ENCODE measurements around the gene FAR1.
"Not testable (repeated sequence)": the region's sequence is repeated elsewhere in the genome, so short reads cannot be mapped to it uniquely, and the experiment has no call there.

The FAR1 gene, protein sequence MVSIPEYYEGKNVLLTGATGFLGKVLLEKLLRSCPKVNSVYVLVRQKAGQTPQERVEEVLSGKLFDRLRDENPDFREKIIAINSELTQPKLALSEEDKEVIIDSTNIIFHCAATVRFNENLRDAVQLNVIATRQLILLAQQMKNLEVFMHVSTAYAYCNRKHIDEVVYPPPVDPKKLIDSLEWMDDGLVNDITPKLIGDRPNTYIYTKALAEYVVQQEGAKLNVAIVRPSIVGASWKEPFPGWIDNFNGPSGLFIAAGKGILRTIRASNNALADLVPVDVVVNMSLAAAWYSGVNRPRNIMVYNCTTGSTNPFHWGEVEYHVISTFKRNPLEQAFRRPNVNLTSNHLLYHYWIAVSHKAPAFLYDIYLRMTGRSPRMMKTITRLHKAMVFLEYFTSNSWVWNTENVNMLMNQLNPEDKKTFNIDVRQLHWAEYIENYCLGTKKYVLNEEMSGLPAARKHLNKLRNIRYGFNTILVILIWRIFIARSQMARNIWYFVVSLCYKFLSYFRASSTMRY

DNA sequence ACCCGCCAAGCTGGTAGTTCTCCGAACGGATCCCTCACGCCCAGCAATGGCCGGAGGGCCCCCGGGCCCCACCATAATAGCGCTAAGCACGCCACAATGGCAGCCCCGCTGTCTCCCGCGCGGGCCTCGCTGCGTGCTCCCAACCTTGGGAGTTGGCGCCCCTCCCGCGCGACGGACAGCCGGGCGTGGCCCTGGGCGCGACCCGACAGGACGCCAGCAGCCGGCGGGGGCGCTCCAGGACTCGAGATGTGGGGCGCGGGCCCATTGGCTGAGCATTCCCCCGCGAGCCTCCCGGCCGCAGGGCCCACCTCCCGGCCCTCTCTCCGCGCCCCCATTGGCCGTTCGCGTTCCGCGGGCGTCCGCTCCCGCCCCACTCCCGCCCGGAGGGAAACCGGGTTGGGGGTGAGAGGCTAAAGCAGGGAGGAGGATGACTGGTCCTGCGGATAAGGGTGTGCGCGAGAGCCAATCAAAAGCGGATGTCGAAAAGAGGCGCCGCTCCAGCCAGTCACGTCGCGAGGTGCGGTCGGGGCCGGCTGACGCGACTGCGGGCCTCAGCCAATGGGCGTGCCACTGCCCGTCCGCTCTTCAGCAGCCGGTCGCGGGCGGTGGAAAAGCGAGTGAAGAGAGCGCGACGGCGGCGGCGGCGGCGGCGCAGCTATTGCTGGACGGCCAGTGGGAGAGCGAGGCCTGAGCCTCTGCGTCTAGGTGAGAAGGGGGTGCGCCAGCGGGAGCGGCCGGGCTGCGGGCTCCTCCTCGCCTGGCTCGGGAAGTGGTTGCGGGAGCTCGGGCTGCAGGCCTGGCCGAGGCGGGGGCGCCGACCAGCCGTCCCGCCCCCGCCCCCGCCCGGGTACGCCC lies at the start of gene FAR1:
FAR1 (plus strand) TSS at position 567 of the 855 bp plus-strand sequence. CDS start 26,098 bp downstream, outside the sequence.
- peak; percentile 97 for DNase-seq (ENCODE audit: low spot score)
- Mint-ChIP-seq H3K36me3 (ENCODE audit: low read depth) (peaks cover 13% of the 10 kb centered on the region), H3K4me1 (ENCODE audit: low read depth) (peaks cover 36% of the 10 kb centered on the region), H3K27ac (peak within 1 kb of the TSS; percentile 99), H3K4me3 (peak within 1 kb of the TSS; percentile 98), H3K27me3 (ENCODE audit: low read depth) (peaks cover 9% of the 10 kb centered on the region), H3K9me3 (no peaks in the 10 kb centered on the region)

DNA sequence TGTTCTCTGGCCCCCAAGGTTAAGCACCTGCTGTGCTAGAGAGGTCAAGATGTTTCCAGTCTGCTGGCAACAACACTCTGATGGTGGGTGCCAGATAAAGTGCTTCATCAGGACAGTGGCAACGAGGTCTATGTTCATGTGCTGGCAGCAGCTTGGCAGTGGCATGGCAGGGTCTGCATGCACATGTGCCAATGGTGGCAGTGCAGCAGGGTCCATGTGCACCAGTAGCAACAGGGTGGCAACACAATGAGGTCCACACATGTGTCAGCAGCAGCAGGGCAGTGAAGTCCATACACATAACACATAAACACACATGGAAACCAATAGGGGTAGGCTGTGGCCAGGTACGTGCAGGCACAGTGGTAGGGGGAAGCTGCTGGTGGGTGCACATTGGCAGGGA lies 48.4 kb upstream of the FAR1 start:
- DNase-seq (ENCODE audit: low spot score) = no peak
- Mint-ChIP-seq H3K36me3 (ENCODE audit: low read depth) (no peaks in the 10 kb centered on the region), H3K9me3 (peaks cover 11% of the 10 kb centered on the region), H3K27ac (no peak overlapping the region), H3K27me3 (ENCODE audit: low read depth) (no peaks in the 10 kb centered on the region), H3K4me1 (ENCODE audit: low read depth) (no peaks in the 10 kb centered on the region), H3K4me3 (no peak overlapping the region)

DNA sequence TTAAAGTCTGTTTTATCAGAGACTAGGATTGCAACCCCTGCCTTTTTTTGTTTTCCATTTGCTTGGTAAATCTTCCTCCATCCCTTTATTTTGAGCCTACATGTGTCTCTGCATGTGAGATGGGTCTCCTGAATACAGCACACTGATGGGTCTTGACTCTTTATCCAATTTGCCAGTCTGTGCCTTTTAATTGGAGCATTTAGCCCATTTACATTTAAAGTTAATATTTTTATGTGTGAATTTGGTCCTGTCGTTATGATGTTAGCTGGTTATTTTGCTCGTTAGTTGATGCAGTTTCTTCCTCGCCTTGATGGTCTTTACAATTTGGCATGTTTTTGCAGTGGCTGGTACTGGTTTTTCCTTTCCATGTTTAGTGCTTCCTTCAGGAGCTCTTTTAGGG lies 41.6 kb upstream of the FAR1 start:
- not testable (repeated sequence) for H3K27ac Mint-ChIP-seq; H3K36me3 Mint-ChIP-seq (ENCODE audit: low read depth); DNase-seq (ENCODE audit: low spot score); H3K9me3 Mint-ChIP-seq; H3K4me1 Mint-ChIP-seq (ENCODE audit: low read depth); H3K27me3 Mint-ChIP-seq (ENCODE audit: low read depth); H3K4me3 Mint-ChIP-seq

DNA sequence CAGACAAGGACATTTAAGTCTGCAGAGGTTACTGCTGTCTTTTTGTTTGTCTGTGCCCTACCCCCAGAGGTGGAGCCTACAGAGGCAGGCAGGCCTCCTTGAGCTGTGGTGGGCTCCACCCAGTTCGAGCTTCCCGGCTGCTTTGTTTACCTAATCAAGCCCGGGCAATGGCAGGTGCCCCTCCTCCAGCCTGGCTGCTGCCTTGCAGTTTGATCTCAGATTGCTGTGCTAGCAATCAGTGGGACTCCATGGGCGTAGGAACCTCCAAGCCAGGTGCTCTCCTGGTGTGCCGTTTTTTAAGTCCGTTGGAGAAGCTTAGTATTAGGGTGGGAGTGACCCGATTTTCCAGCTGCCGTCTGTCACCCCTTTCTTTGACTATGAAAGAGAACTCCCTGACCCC lies 39.8 kb upstream of the FAR1 start:
- H3K4me3 Mint-ChIP-seq; H3K36me3 Mint-ChIP-seq (ENCODE audit: low read depth); H3K27ac Mint-ChIP-seq; H3K9me3 Mint-ChIP-seq; H3K4me1 Mint-ChIP-seq (ENCODE audit: low read depth); DNase-seq (ENCODE audit: low spot score); H3K27me3 Mint-ChIP-seq (ENCODE audit: low read depth): not testable (repeated sequence)

DNA sequence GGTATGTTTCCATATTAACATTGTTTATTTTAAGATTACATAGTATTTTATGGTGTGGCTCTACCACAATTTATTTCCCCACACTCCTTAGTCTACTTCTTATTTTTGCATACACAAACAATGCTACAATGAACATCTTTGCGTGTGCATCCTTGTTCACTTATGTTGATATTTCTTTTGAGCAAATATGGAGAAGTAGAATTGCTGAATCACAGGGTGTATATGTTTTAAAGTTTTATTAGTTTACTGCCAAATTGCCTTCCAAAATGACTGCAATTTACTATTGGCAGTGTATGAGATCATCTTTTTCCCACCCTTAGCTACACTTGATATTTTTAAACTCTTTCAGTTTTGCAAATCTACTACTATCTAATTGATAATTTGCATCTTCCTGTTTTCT lies 38.7 kb upstream of the FAR1 start:
- Mint-ChIP-seq H3K27ac (no peak overlapping the region), H3K4me3 (no peak overlapping the region), H3K27me3 (ENCODE audit: low read depth) (no peaks in the 10 kb centered on the region), H3K36me3 (ENCODE audit: low read depth) (no peaks in the 10 kb centered on the region), H3K4me1 (ENCODE audit: low read depth) (no peaks in the 10 kb centered on the region), H3K9me3 (no peaks in the 10 kb centered on the region)
- DNase-seq (ENCODE audit: low spot score) = no peak

DNA sequence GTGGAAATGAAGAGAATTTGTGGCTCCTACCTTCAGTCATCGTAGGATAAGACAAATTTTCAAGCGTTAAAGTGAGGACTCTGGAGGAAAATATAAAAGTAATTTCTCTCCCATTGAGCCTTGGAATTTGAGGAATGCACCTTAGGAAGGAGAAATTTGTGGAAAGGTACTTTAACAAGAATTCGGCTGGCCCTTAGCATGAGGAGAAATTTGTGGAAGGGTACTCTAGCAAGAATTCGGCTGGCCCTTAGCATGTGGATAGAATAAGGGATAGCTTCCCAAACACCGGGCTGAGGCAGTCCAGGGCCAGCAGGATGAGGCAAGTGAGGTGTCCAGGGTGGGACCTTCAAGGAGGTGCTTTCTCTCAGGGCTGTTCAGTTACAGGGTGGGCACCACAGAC lies 33.2 kb upstream of the FAR1 start:
- H3K9me3 Mint-ChIP-seq = no peaks in the 10 kb centered on the region
- no peak overlapping the region for H3K27ac Mint-ChIP-seq
- no peak for DNase-seq (ENCODE audit: low spot score)
- no peaks in the 10 kb centered on the region for H3K36me3 Mint-ChIP-seq (ENCODE audit: low read depth)
- no peaks in the 10 kb centered on the region for H3K4me1 Mint-ChIP-seq (ENCODE audit: low read depth)
- no peak overlapping the region for H3K4me3 Mint-ChIP-seq
- peaks cover 5% of the 10 kb centered on the region for H3K27me3 Mint-ChIP-seq (ENCODE audit: low read depth)

DNA sequence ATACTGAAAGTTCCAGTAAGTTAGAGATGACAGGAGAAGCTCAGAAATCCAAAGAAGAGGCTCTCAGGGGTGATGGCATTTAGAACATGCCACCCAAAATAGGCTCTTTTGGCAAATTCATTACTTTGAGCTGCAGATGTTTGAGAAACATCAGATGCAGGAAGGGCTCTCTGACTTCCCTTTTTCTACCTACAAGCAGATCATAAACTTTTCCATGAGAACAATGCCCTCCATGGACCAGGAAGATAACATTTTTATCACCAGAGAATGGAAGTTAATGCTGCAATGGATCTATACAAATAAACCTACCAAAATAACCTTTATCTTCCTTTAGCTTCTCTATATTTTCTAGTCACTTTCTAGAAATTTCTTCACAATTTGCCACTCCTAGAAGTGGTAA lies 32.7 kb upstream of the FAR1 start:
- peaks cover 5% of the 10 kb centered on the region for H3K27me3 Mint-ChIP-seq (ENCODE audit: low read depth)
- H3K9me3 Mint-ChIP-seq = no peaks in the 10 kb centered on the region
- no peaks in the 10 kb centered on the region for H3K36me3 Mint-ChIP-seq (ENCODE audit: low read depth)
- H3K4me3 Mint-ChIP-seq = no peak overlapping the region
- no peaks in the 10 kb centered on the region for H3K4me1 Mint-ChIP-seq (ENCODE audit: low read depth)
- no peak for DNase-seq (ENCODE audit: low spot score)
- H3K27ac Mint-ChIP-seq = no peak overlapping the region

DNA sequence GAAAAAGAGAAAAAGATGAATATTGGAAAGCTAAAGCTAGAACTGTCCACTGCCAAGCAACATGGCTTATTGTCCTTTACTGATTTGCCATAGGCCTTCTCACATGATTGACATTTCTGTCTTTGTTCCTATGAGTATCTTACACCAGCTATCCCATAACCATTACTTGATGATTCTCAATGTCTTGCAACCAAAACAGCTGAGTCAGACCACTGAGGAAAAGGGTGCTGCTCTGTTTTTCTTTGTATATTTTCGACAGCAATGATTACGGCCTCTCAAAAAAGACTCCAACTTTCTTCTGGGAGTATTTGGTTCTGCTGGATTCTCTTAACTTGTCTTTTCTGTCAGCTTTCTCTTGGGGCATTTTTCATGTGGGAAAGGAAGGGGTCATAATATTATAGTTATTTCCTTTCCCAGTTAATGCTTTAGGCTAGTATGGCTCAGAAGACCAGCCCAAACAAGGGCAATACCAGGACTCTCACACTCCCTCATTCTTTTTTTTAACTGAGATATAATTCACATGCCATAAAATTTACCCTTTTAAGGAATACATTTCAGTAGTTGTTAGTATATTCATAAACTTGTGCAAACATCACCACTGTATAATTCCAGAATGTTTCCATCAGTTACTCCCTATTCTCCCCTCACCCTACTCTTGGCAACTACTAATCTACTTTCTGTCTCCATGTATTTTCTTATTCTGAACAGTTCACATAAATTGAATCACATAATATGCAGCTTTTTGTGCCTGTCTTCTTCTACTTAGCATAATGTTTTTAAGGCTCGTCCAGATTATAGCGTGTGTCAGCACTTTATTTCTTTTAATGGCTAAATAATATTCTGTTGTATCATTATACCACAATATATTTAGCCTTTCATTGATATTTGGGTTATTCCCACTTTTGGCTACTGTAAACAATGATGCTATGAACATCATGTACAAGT lies 31.1 kb upstream of the FAR1 start:
- Mint-ChIP-seq H3K27me3 (ENCODE audit: low read depth) (peaks cover 7% of the 10 kb centered on the region), H3K27ac (no peak overlapping the region), H3K36me3 (ENCODE audit: low read depth) (no peaks in the 10 kb centered on the region), H3K9me3 (no peaks in the 10 kb centered on the region), H3K4me3 (no peak overlapping the region), H3K4me1 (ENCODE audit: low read depth) (no peaks in the 10 kb centered on the region)
- DNase-seq (ENCODE audit: low spot score) = no peak

DNA sequence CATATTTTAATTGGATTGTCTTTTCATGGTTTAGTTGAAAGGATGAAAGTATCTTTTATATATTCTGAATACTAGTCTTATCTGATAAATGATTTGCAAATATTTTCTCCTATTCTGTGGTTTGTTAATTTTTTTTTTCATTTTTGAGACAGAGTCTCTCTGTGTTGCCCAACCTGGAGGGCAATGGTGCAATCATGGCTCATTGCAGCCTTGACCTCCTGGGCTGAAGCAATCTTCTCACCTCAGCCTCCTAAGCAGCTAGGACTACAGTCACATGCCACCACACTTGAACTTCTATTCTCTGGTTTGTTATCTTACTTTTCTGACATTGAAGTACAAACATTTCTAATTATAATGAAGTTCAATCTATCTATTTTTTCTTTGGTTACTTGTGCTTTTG lies 30.0 kb upstream of the FAR1 start:
- no peak overlapping the region for H3K4me3 Mint-ChIP-seq
- H3K36me3 Mint-ChIP-seq (ENCODE audit: low read depth) = no peaks in the 10 kb centered on the region
- peaks cover 13% of the 10 kb centered on the region for H3K27me3 Mint-ChIP-seq (ENCODE audit: low read depth)
- DNase-seq (ENCODE audit: low spot score) = no peak
- H3K9me3 Mint-ChIP-seq = no peaks in the 10 kb centered on the region
- H3K4me1 Mint-ChIP-seq (ENCODE audit: low read depth) = no peaks in the 10 kb centered on the region
- no peak overlapping the region for H3K27ac Mint-ChIP-seq

DNA sequence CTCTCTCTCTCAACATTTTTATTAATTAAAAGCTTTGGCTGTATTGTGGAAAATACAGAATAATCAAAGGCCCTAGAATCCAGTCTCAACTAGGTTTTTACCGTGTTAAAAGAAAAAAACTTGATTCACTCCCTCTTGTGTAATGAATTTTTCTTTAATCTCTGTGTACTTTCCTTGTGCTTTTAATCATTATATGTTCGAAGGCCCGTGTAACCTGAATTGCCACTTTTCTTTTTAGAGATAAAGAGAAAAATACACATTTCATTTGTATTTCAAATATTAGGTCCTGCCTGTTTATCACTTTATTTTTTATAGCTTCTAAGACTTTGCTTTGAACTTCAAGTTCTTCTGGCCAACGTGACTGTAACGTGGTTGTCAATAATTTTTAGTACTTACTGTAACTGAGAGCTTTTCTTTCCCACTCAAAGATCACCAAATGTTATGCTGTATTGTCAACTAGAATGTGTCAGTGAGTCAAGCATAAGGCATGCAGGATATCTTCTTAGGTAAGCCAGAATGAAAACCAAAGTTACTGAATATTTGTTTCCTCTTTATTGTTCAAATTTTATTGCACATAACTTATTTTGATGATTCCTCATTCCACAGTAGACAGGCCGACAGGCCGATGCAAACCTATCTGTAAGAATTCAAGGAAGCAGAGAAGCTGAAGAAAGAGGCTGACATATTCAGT lies 23.3 kb upstream of the FAR1 start:
- DNase-seq (ENCODE audit: low spot score) = no peak
- H3K9me3 Mint-ChIP-seq = no peaks in the 10 kb centered on the region
- peaks cover 8% of the 10 kb centered on the region for H3K27me3 Mint-ChIP-seq (ENCODE audit: low read depth)

DNA sequence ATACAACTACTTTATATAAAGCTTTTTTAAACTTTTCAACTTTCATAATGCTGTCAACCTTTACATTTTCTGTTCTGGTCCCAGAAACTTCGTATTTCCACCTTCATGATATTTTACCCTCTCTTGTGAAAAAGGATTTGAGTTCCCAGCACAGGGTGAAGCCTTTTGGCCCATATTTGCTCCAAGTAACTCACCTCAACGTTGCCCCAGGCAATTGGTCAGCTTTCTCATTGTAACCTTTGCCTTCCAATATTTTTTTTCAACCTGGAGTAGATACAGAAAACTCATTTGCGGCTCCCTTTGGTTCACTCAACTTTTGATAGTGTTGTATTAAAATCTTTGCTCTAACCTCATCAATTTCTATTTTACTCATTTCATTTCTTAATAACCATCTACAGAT lies 21.1 kb upstream of the FAR1 start:
- Mint-ChIP-seq H3K36me3 (ENCODE audit: low read depth) (no peaks in the 10 kb centered on the region), H3K27ac (no peak overlapping the region), H3K27me3 (ENCODE audit: low read depth) (peaks cover 11% of the 10 kb centered on the region), H3K4me3 (no peak overlapping the region), H3K9me3 (no peaks in the 10 kb centered on the region), H3K4me1 (ENCODE audit: low read depth) (no peaks in the 10 kb centered on the region)
- no peak for DNase-seq (ENCODE audit: low spot score)

More for the DNA sequence above, 23.3 kb upstream of the FAR1 start:
- H3K4me3 Mint-ChIP-seq = no peak overlapping the region
- no peak overlapping the region for H3K27ac Mint-ChIP-seq
- H3K4me1 Mint-ChIP-seq (ENCODE audit: low read depth) = no peaks in the 10 kb centered on the region
- no peaks in the 10 kb centered on the region for H3K36me3 Mint-ChIP-seq (ENCODE audit: low read depth)

DNA sequence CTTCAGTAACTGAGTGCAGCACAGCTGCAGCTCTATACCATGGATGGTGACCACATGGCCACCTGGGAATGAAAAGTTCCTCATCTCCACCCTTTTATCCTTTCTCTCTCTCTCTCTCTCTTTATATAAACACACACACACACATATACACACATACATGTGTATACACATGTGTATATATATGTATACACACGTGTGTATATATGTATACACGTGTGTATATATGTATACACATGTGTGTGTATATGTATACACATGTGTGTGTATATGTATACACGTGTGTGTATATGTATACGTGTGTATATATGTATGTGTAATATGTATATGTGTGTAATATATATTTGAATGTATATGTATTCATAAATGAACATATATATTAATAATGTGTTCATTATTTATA lies 18.8 kb upstream of the FAR1 start:
- Mint-ChIP-seq H3K4me3 (no peak overlapping the region), H3K36me3 (ENCODE audit: low read depth) (no peaks in the 10 kb centered on the region), H3K27me3 (ENCODE audit: low read depth) (peaks cover 21% of the 10 kb centered on the region), H3K27ac (no peak overlapping the region), H3K4me1 (ENCODE audit: low read depth) (no peaks in the 10 kb centered on the region), H3K9me3 (no peaks in the 10 kb centered on the region)
- DNase-seq (ENCODE audit: low spot score) = no peak

DNA sequence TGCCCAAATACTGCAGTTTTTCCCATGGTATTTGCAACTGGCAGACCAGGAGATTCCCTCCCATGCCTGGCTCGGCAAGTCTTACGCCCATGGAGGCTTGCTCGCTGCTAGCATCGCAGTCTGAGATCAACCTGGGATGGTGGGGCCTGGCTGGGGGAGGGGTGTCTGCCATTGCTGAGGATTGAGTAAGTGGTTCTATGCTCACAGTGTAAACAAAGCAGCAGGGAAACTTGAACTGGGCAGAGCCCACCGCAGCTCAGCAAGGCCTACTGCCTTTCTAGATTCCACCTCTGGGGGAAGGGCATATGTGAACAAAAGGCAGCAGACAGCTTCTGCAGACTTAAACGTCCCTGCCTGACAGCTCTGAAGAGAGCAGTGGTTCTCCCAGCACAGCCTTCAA lies 17.0 kb upstream of the FAR1 start:
- H3K9me3 Mint-ChIP-seq; H3K27ac Mint-ChIP-seq; H3K4me3 Mint-ChIP-seq; DNase-seq (ENCODE audit: low spot score); H3K36me3 Mint-ChIP-seq (ENCODE audit: low read depth); H3K4me1 Mint-ChIP-seq (ENCODE audit: low read depth): not testable (repeated sequence)
- H3K27me3 Mint-ChIP-seq (ENCODE audit: low read depth) = peaks cover 34% of the 10 kb centered on the region
